Measurements from ENCODE around the gene STX18. TPM values are rescaled to one million over a fixed set of nuclear protein-coding genes. Genes with fewer than 3 reads are reported as not detected.
"Not testable (repeated sequence)": the region's sequence is repeated elsewhere in the genome, so short reads cannot be mapped to it uniquely, and the experiment has no call there.

Gene STX18
- total RNA-seq, 2 donors from 2014 or later = 31.4 to 31.8 TPM

GRCh38 chr4:4425696-4426095 lies 116.2 kb downstream of the STX18 start:
- no peak overlapping the region for H3K27ac ChIP-seq
- H3K9me3 ChIP-seq = no peaks in the 10 kb centered on the region
- intact Hi-C loops (cut with DNase I) = no loop called here
- H3K4me1 ChIP-seq = no peaks in the 10 kb centered on the region
- peaks cover under 1% of the 10 kb centered on the region for H3K36me3 ChIP-seq
- peak; percentile 9 for DNase-seq
- no peaks in the 10 kb centered on the region for H3K27me3 ChIP-seq
- no peak overlapping the region for H3K4me3 ChIP-seq
- no peak for TF ChIP-seq CTCF (IDR thresholded peaks at IDR 0.05)
- no peak overlapping the region for H3K9ac ChIP-seq (ENCODE audit: low read depth in 2 of 2, low read length in 2 of 2)

GRCh38 chr4:4425119-4425690 lies 116.6 kb downstream of the STX18 start:
- no peak for DNase-seq
- Histone ChIP-seq H3K9me3 (no peaks in the 10 kb centered on the region), H3K9ac (ENCODE audit: low read depth in 2 of 2, low read length in 2 of 2) (no peak overlapping the region), H3K36me3 (peaks cover 5% of the 10 kb centered on the region), H3K4me1 (no peaks in the 10 kb centered on the region), H3K4me3 (no peak overlapping the region), H3K27ac (no peak overlapping the region), H3K27me3 (no peaks in the 10 kb centered on the region)
- TF ChIP-seq CTCF (IDR thresholded peaks at IDR 0.05) = no peak
- intact Hi-C loops (cut with DNase I) = no loop called here

GRCh38 chr4:4424499-4425115 lies 117.2 kb downstream of the STX18 start:
- no peaks in the 10 kb centered on the region for H3K9me3 ChIP-seq
- no peak overlapping the region for H3K4me3 ChIP-seq
- DNase-seq = peak; percentile 11
- no peak overlapping the region for H3K9ac ChIP-seq (ENCODE audit: low read depth in 2 of 2, low read length in 2 of 2)
- H3K27ac ChIP-seq = no peak overlapping the region
- H3K4me1 ChIP-seq = no peaks in the 10 kb centered on the region
- no peak for TF ChIP-seq CTCF (IDR thresholded peaks at IDR 0.05)
- intact Hi-C loops (cut with DNase I) = no loop called here
- no peaks in the 10 kb centered on the region for H3K27me3 ChIP-seq
- H3K36me3 ChIP-seq = peaks cover 10% of the 10 kb centered on the region

GRCh38 chr4:4423706-4424498 lies 117.9 kb downstream of the STX18 start:
- H3K9me3 ChIP-seq = no peaks in the 10 kb centered on the region
- H3K36me3 ChIP-seq = peaks cover 10% of the 10 kb centered on the region
- intact Hi-C loops (cut with DNase I) = no loop called here
- H3K4me1 ChIP-seq = no peaks in the 10 kb centered on the region
- no peak overlapping the region for H3K9ac ChIP-seq (ENCODE audit: low read depth in 2 of 2, low read length in 2 of 2)
- H3K27ac ChIP-seq = no peak overlapping the region
- no peak for TF ChIP-seq CTCF (IDR thresholded peaks at IDR 0.05)
- no peak for DNase-seq
- no peak overlapping the region for H3K4me3 ChIP-seq
- H3K27me3 ChIP-seq = no peaks in the 10 kb centered on the region

GRCh38 chr4:4422856-4423499 lies 118.9 kb downstream of the STX18 start:
- no peak for TF ChIP-seq CTCF (IDR thresholded peaks at IDR 0.05)
- intact Hi-C loops (cut with DNase I) = no loop called here
- Histone ChIP-seq H3K27ac (no peak overlapping the region), H3K4me1 (no peaks in the 10 kb centered on the region), H3K36me3 (peaks cover 10% of the 10 kb centered on the region), H3K9ac (ENCODE audit: low read depth in 2 of 2, low read length in 2 of 2) (no peak overlapping the region), H3K9me3 (no peaks in the 10 kb centered on the region), H3K27me3 (no peaks in the 10 kb centered on the region), H3K4me3 (no peak overlapping the region)
- no peak for DNase-seq

- H3K9ac ChIP-seq (ENCODE audit: low read depth in 2 of 2, low read length in 2 of 2); H3K36me3 ChIP-seq; intact Hi-C loops (cut with DNase I); H3K4me1 ChIP-seq; H3K9me3 ChIP-seq; H3K27me3 ChIP-seq; H3K4me3 ChIP-seq; H3K27ac ChIP-seq; DNase-seq: not testable (repeated sequence)
Measured at GRCh38 chr4:4422117-4422516, 119.7 kb downstream of the STX18 start.

Data from colonic mucosa (tissue), 4 donors.